Loucy (cell line): Measurements from ENCODE around the gene BPI.

ENCODE experiments used
- H2AFZ ChIP-seq: fragments of 200-600 bp; sonication (generic); 2 replicates; pipeline ENCODE4 v1.6.0; 2016; ENCODE audit warnings: antibody characterized with exemption, mild to moderate bottlenecking, low read length, moderate library complexity
- H3F3A ChIP-seq: fragments of 200-600 bp; 2 replicates; pipeline ENCODE4 v1.6.0; 2016; ENCODE audit warnings: antibody characterized with exemption, low read depth, mild to moderate bottlenecking
- H3K27me3 ChIP-seq: fragments of 200-600 bp; sonication (generic); 2 replicates; pipeline ENCODE4 v1.6.1; 2014; ENCODE audit warnings: low read length, mild to moderate bottlenecking; ENCODE audit not compliant: insufficient read depth, poor library complexity, severe bottlenecking
- H3K36me3 ChIP-seq: fragments of 200-600 bp; sonication (generic); 2 replicates; pipeline ENCODE4 v1.6.1; 2016; ENCODE audit warnings: low read length; ENCODE audit not compliant: insufficient read depth
- H3K4me1 ChIP-seq: fragments of 200-600 bp; sonication (generic); 2 replicates; pipeline ENCODE4 v1.5.1; 2014; ENCODE audit warnings: low read length, mild to moderate bottlenecking; ENCODE audit not compliant: insufficient read depth, poor library complexity, severe bottlenecking
- H3K4me2 ChIP-seq: fragments of 200-600 bp; sonication (generic); 2 replicates; pipeline ENCODE4 v1.6.0; 2014; ENCODE audit warnings: antibody characterized with exemption, low read length, low read depth, mild to moderate bottlenecking; ENCODE audit not compliant: poor library complexity, severe bottlenecking
- H3K4me3 ChIP-seq: fragments of 200-600 bp; sonication (generic); 2 replicates; pipeline ENCODE4 v1.5.1; 2014; ENCODE audit warnings: low read length, mild to moderate bottlenecking, mixed read lengths; ENCODE audit not compliant: poor library complexity, severe bottlenecking
- H3K79me2 ChIP-seq: fragments of 200-600 bp; sonication (generic); 2 replicates; pipeline ENCODE4 v1.6.1; 2014; ENCODE audit warnings: low read length; ENCODE audit not compliant: insufficient read depth
- H3K9ac ChIP-seq: fragments of 200-600 bp; sonication (generic); 2 replicates; pipeline ENCODE4 v1.6.0; 2014; ENCODE audit warnings: mild to moderate bottlenecking, low read depth, low read length, moderate library complexity; ENCODE audit not compliant: poor library complexity, severe bottlenecking
- H3K9me2 ChIP-seq: fragments of 200-600 bp; sonication (generic); replicated peaks from 2 replicates; pipeline ENCODE4 v1.6.1; 2016; ENCODE audit warnings: low read depth, low read length, mixed read lengths
- H3K9me3 ChIP-seq: fragments of 200-600 bp; sonication (generic); 2 replicates; pipeline ENCODE4 v1.6.1; 2014; ENCODE audit warnings: mild to moderate bottlenecking, antibody characterized with exemption, low read length, low read depth; ENCODE audit not compliant: insufficient read depth
- H4K20me1 ChIP-seq: fragments of 200-600 bp; sonication (generic); 2 replicates; pipeline ENCODE4 v1.6.0; 2014; ENCODE audit warnings: antibody characterized with exemption, low read length, mild to moderate bottlenecking; ENCODE audit not compliant: insufficient read depth, poor library complexity, severe bottlenecking
- EZH2phosphoT487 ChIP-seq: fragments of 200-600 bp; IDR thresholded peaks from 2 replicates; pipeline ENCODE4 v1.6.1; 2018; ENCODE audit warnings: antibody characterized with exemption, mild to moderate bottlenecking, moderate library complexity, borderline replicate concordance
- TF ChIP-seq, protein P1 (sequence below): fragments of 200-600 bp; sonication (generic); conservative IDR thresholded peaks from 2 replicates; pipeline ENCODE4 v1.5.1; 2014; ENCODE audit warnings: mild to moderate bottlenecking, antibody characterized with exemption, low read length

Gene BPI

DNA sequence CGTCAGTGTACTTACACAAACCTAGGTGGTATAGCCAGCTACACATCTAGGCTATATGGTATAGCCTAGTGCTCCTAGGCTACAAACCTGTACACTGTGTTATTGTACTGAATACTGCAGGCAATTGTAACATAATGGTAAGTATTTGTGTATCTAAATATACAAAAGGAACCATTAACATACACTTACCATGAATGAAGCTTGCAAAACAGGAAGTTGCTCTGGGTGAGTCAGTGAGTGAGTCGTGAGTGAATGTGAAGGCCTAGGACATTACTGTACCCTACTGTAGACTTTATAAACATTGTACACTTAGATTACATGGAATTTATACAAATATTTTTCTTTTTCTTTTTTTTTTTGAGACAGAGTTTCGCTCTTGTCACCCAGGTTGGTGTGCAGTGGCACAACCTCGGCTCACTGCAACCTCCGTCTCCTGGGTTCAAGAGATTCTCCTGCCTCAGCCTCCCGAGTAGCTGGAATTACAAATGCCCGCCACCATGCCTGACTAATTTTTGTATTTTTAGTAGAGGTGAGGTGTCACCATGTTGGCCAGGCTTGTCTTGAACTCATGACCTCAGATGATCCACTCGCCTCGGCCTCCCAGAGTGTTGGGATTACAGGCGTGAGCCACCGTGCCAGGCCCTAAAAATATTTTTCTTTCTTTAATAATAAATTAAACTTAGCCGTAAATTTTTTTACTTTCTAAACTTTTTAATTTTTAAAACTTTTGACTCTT, 28.0 kb upstream of the BPI start:
- Histone ChIP-seq H3K9me3 (no peaks in the 10 kb centered on the region), H2AFZ (0 out of 2 replicates have a peak overlapping the region, but pooled peaks have one; percentile 60), H3K79me2 (no peaks in the 10 kb centered on the region), H3K4me3 (no peak overlapping the region), H3K27me3 (no peaks in the 10 kb centered on the region), H4K20me1 (no peaks in the 10 kb centered on the region), H3K4me1 (no peaks in the 10 kb centered on the region), H3K9ac (no peak overlapping the region), H3F3A (no peaks in the 10 kb centered on the region), H3K36me3 (no peaks in the 10 kb centered on the region), H3K4me2 (no peak overlapping the region), H3K9me2 (no peaks in the 10 kb centered on the region)
- TF ChIP-seq, protein P1, sequence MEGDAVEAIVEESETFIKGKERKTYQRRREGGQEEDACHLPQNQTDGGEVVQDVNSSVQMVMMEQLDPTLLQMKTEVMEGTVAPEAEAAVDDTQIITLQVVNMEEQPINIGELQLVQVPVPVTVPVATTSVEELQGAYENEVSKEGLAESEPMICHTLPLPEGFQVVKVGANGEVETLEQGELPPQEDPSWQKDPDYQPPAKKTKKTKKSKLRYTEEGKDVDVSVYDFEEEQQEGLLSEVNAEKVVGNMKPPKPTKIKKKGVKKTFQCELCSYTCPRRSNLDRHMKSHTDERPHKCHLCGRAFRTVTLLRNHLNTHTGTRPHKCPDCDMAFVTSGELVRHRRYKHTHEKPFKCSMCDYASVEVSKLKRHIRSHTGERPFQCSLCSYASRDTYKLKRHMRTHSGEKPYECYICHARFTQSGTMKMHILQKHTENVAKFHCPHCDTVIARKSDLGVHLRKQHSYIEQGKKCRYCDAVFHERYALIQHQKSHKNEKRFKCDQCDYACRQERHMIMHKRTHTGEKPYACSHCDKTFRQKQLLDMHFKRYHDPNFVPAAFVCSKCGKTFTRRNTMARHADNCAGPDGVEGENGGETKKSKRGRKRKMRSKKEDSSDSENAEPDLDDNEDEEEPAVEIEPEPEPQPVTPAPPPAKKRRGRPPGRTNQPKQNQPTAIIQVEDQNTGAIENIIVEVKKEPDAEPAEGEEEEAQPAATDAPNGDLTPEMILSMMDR: no peak
- TF ChIP-seq EZH2phosphoT487: no peak

DNA sequence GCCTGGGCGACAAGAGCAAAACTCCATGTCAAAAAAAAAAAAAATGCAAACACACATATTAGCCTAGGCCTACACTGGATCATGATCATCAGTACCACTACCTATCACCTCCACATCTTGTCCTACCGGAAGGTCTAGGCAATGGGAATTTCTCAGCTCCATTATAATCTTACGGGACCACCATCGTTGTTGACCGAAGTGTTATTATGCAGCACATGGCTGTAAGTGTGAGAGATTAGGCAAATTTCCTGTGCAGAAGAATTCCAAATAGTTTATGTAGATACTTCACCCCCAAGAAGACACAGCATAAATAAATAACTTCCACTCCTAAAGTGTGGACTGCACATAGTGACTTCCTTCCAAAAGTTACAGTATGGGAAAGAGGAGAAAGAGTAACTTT, 26.7 kb upstream of the BPI start:
- TF ChIP-seq EZH2phosphoT487: no peak
- TF ChIP-seq, protein P1: no peak
- Histone ChIP-seq H3K4me1 (no peaks in the 10 kb centered on the region), H3K4me3 (no peak overlapping the region), H2AFZ (no peak overlapping the region), H3K4me2 (no peak overlapping the region), H3K9me2 (no peaks in the 10 kb centered on the region), H3F3A (no peaks in the 10 kb centered on the region), H3K79me2 (no peaks in the 10 kb centered on the region), H4K20me1 (no peaks in the 10 kb centered on the region), H3K9ac (no peak overlapping the region), H3K27me3 (no peaks in the 10 kb centered on the region), H3K9me3 (no peaks in the 10 kb centered on the region), H3K36me3 (no peaks in the 10 kb centered on the region)

DNA sequence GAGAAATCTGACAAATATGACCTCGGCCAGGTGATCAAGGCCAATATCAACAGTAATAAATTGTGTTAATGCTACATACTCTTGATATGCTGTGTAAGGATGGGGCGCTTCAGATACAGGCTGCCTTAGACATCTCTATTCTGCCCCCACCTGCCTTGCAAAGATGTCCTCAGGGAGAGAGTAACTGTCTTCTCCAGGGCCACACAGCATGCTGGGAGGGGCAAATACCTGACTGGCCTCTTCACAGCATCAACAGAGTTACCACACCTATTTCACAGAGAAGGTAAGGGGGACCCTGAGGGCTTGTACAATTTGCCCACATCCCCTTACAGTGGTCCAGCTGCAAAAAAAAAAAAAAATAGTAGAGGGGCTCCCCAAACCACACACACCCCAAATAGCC, 26.3 kb upstream of the BPI start:
- H4K20me1 ChIP-seq: no peaks in the 10 kb centered on the region
- no peaks in the 10 kb centered on the region for H3F3A ChIP-seq
- no peaks in the 10 kb centered on the region for H3K27me3 ChIP-seq
- H3K36me3 ChIP-seq: no peaks in the 10 kb centered on the region
- H3K9me2 ChIP-seq: no peaks in the 10 kb centered on the region
- H3K79me2 ChIP-seq: no peaks in the 10 kb centered on the region
- no peak overlapping the region for H3K4me2 ChIP-seq
- H3K4me1 ChIP-seq: no peaks in the 10 kb centered on the region
- H3K9me3 ChIP-seq: no peaks in the 10 kb centered on the region
- no peak overlapping the region for H3K9ac ChIP-seq
- H2AFZ ChIP-seq: no peak overlapping the region
- H3K4me3 ChIP-seq: no peak overlapping the region
- TF ChIP-seq EZH2phosphoT487: no peak
- TF ChIP-seq, protein P1: no peak
